ENCODE data around the gene COL11A1. TPM values are rescaled to one million over a fixed set of nuclear protein-coding genes. Genes with fewer than 3 reads are reported as not detected.

Gene COL11A1
- total and polyA plus RNA-seq, 2 of the 4 experiments (the other 2 are of a cell fraction): 4.6 to 5.2 TPM

GRCh38 chr1:103002005-103002404 is 106.3 kb downstream of the COL11A1 start:
- BruUV-seq (replicated peaks): no TSS peak
- ATAC-seq (ENCODE audit: low read depth) (no peak), DNase-seq (no peak)
- intact Hi-C loops (cut with micrococcal nuclease) (no loop called here), dilution Hi-C loops (cut with HindIII; ENCODE audit: low sequenced_read_pairs, unreplicated experiment) (no loop called here), in situ Hi-C loops (cut with MboI; ENCODE audit: low sequenced_read_pairs) (no loop called here)
- H2BK20ac ChIP-seq (ENCODE audit: low read depth, low read length): no peak overlapping the region
- H3K4ac ChIP-seq (ENCODE audit: low read depth, low read length): no peak overlapping the region
- H3K9me1 ChIP-seq (ENCODE audit: insufficient read depth, low read length): no peaks in the 10 kb centered on the region
- H3K9ac ChIP-seq (ENCODE audit: low read depth, low read length): no peak overlapping the region
- CTCF ChIA-PET: no interaction called here
- TF ChIP-seq NFE2L2 (IDR thresholded peaks at IDR 0.05; ENCODE audit: low read depth, low read length): no peak
- no peak for TF ChIP-seq RCOR1 (IDR thresholded peaks at IDR 0.05; ENCODE audit: insufficient replicate concordance, low read length)
- no peak for TF ChIP-seq MAZ (IDR thresholded peaks at IDR 0.05; ENCODE audit: borderline replicate concordance, low read depth, low read length)
- no peak for TF ChIP-seq SMC3 (IDR thresholded peaks at IDR 0.05; ENCODE audit: low read depth, low read length)
- TF ChIP-seq CHD1 (IDR thresholded peaks at IDR 0.05; ENCODE audit: low read depth, low read length): no peak
- TF ChIP-seq MAFK (IDR thresholded peaks at IDR 0.05; ENCODE audit: low read depth, low read length): no peak
- TF ChIP-seq RAD21 (IDR thresholded peaks at IDR 0.05; ENCODE audit: low read length): no peak
- no peaks in the 10 kb centered on the region for H3K9me3 ChIP-seq (ENCODE audit: control insufficient read depth, insufficient read depth, low read length)
- H3K4me3 ChIP-seq (ENCODE audit: insufficient read depth, low read depth, low read length): no peak overlapping the region
- H4K91ac ChIP-seq (ENCODE audit: insufficient read depth, low read depth, low read length): no peak overlapping the region
- H2BK5ac ChIP-seq (ENCODE audit: low read depth, low read length, poor library complexity, severe bottlenecking): no peak overlapping the region
- H3K4me1 ChIP-seq (ENCODE audit: control insufficient read depth, insufficient read depth, low read length): no peaks in the 10 kb centered on the region
- H2AK9ac ChIP-seq (replicated peaks; ENCODE audit: low read depth, low read length, poor library complexity): no peak overlapping the region
- no peak overlapping the region for H2BK15ac ChIP-seq (ENCODE audit: low read depth, low read length)
- no peak overlapping the region for H3K56ac ChIP-seq (ENCODE audit: extremely low read depth, insufficient read depth, low read length)
- H4K20me1 ChIP-seq (ENCODE audit: insufficient read depth, low read length): no peaks in the 10 kb centered on the region
- no peaks in the 10 kb centered on the region for H3K79me1 ChIP-seq (ENCODE audit: low read depth in 1 of 2, low read length in 2 of 2)
- no peaks in the 10 kb centered on the region for H3K27me3 ChIP-seq (ENCODE audit: control insufficient read depth, insufficient read depth, low read length)
- no peak overlapping the region for H3K14ac ChIP-seq (replicated peaks; ENCODE audit: low read depth, low read length)
- no peak overlapping the region for H2AFZ ChIP-seq (replicated peaks; ENCODE audit: low read length, poor library complexity)
- H3K27ac ChIP-seq (ENCODE audit: insufficient read depth, low read length): no peak overlapping the region
- H2BK120ac ChIP-seq (ENCODE audit: low read depth, low read length): no peak overlapping the region
- H3K18ac ChIP-seq (ENCODE audit: low read depth, low read length): no peak overlapping the region
- H4K8ac ChIP-seq (ENCODE audit: low read depth in 2 of 2, low read length in 2 of 2): no peak overlapping the region
- no peak overlapping the region for H4K5ac ChIP-seq (ENCODE audit: low read depth, low read length)
- H3K23ac ChIP-seq (ENCODE audit: low read depth, low read length): no peak overlapping the region
- WGBS, 2 experiments (ENCODE audit: extremely low coverage in 2 of 2, insufficient read length in 1 of 2): no CpG with 5 or more reads among the region's 3 CpGs
- no peak overlapping the region for H2AK5ac ChIP-seq (ENCODE audit: low read depth, low read length)
- no peaks in the 10 kb centered on the region for H3K36me3 ChIP-seq (ENCODE audit: control insufficient read depth, insufficient read depth, low read length)
- H3K4me2 ChIP-seq (ENCODE audit: low read depth, low read length): no peak overlapping the region
- POLR2A ChIA-PET (ENCODE audit: unreplicated experiment): no interaction called here

All from IMR-90 (cell line).